Astrocyte of the spinal cord (primary cell): Measurements from ENCODE around the gene ADCY10.
"Not testable (repeated sequence)": the region's sequence is repeated elsewhere in the genome, so short reads cannot be mapped to it uniquely, and the experiment has no call there.

Experiments used
- DNase-seq: peaks from one replicate; pipeline ENCODE4 v3.0.0; 2011; ENCODE audit warnings: low read depth, low spot score
- H3K4me3 ChIP-seq: 2 replicates; pipeline ENCODE4 v1.5.1; 2011; ENCODE audit warnings: low read depth, mild to moderate bottlenecking, low read length, moderate library complexity
- in situ Hi-C: cut with HindIII; loops from 2 replicates; pipeline ENCODE4 v1.10.0; 2017; ENCODE audit warnings: low sequenced_read_pairs
- TF ChIP-seq, protein P1 (sequence below): IDR thresholded peaks from 2 replicates; pipeline ENCODE4 v1.5.1; 2012; ENCODE audit warnings: low read depth, mild to moderate bottlenecking, low read length, inconsistent platforms

Gene ADCY10

DNA sequence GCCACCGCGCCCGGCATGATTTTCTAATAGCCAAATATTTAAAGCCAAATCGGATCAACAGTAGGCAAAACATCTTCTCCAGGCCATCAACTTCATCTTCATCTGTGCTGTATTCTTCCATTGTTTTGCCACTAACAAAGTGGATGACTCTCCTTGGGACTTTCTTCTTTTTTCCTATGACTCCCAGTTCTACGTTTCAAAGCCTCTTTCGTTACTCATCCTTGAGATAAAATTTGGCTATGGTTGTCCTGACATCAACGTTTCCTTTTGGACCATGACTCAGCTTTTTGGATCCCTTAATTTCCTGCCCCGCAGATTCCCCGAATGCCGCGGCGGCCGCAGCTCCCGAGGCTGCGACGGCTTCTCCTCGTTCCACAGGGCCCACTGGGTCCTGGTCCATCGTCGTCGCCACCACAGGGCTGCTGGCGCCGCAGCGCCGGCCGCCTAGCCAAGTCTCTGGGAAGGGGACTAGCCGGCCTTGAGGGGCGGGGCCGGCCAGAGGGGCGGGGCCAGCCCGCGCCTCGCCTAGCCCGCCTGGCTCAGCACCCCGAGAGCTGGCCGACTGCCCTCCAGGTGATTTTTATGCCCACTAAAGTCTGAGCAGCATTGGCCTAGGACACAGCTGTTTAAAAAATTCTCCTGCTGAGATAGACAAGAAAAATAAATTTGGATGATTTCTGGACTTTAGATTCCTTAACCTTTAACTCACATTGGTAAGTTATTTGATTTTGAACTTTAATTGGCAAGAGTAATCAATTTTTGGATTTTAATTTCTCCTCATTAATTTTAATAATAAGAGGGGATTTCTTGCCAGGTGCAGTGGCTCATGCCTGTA lies 93.9 kb downstream of the ADCY10 start:
- peak overlapping the region; percentile 12 for H3K4me3 ChIP-seq
- peak; percentile 94 for DNase-seq
- TF ChIP-seq, protein P1, sequence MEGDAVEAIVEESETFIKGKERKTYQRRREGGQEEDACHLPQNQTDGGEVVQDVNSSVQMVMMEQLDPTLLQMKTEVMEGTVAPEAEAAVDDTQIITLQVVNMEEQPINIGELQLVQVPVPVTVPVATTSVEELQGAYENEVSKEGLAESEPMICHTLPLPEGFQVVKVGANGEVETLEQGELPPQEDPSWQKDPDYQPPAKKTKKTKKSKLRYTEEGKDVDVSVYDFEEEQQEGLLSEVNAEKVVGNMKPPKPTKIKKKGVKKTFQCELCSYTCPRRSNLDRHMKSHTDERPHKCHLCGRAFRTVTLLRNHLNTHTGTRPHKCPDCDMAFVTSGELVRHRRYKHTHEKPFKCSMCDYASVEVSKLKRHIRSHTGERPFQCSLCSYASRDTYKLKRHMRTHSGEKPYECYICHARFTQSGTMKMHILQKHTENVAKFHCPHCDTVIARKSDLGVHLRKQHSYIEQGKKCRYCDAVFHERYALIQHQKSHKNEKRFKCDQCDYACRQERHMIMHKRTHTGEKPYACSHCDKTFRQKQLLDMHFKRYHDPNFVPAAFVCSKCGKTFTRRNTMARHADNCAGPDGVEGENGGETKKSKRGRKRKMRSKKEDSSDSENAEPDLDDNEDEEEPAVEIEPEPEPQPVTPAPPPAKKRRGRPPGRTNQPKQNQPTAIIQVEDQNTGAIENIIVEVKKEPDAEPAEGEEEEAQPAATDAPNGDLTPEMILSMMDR, result no peak
- in situ Hi-C loops, result no loop called here

DNA sequence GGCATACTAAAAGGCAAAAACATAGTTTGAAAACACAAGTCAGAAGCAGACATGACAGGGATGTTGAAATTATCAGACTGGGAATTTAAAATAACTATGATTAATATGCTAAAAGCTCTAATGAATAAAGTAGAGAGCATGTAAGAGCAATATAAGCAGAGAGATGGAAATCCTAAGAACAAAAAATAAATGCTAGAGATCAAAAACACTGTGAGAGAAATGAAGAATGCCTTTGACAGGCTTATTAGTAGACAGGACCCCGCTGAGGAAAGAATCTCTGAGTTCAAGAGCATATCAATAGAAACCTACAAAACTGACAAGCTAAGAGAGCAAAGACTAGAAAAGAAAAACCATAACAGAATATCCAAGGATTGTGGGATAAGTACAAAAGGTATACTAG lies 98.3 kb downstream of the ADCY10 start:
- TF ChIP-seq, protein P1, result no peak
- no peak overlapping the region for H3K4me3 ChIP-seq
- in situ Hi-C loops, result no loop called here
- DNase-seq, result no peak

DNA sequence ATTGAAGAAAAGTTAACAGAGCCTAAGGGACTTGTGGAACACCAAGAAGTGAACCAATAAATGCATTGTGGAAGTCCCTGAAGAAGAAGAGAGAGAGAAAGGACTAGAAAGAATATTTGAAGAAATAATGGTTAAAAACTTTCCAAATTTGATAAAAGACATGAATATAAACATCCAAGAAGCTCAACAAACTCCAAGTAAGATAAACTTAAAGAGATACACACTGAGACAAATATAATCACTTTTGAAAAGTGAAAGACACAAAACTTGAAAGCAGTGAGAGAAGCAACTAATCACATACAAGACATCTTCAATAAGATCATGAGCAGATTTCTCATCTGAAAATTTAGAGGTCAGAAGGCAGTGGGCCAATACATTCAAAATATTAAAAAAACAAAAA lies 101.0 kb downstream of the ADCY10 start:
- TF ChIP-seq, protein P1, result no peak
- no peak overlapping the region for H3K4me3 ChIP-seq
- DNase-seq, result no peak
- in situ Hi-C loops, result no loop called here

DNA sequence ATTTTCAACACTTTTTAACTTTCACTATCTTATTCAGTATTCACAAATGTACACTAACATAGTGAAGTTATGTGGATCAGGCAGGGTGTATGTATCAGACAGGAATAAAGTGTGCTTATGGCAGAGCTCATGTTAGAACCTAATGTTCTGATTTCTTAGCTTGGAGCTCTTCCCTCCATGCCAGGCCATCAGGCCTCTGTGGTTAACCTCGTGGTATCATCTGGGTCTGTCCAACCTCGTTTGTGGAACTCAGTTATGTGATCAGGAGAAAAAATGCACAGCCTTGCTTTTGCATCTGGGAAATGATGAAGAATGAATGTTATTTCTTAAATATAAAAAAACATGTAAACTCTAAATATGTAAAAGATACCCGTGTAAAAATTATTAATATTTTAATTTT lies 105.2 kb downstream of the ADCY10 start:
- in situ Hi-C loops, result no loop called here
- no peak for DNase-seq
- TF ChIP-seq, protein P1, result no peak
- H3K4me3 ChIP-seq, result no peak overlapping the region

DNA sequence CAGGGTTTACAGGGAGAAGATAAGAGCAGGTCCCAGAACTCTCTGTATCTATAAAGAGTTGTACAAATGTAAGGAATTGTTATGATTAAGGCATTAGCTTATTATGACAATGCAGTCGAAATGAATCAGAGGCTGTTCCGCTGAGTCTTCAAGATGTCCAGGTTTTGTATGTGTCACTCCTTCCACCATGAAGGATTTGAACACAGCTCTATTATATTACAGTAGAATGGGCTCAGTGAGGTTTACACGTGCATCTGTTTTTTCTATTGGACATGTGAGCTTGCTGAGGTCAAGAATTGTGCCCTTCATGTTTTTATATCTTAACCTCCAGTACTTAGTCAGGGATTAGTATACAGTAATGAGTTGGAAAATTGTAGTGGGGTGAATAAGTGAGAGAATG lies 105.8 kb downstream of the ADCY10 start:
- in situ Hi-C loops, result no loop called here
- DNase-seq, result no peak
- TF ChIP-seq, protein P1, result no peak
- no peak overlapping the region for H3K4me3 ChIP-seq

DNA sequence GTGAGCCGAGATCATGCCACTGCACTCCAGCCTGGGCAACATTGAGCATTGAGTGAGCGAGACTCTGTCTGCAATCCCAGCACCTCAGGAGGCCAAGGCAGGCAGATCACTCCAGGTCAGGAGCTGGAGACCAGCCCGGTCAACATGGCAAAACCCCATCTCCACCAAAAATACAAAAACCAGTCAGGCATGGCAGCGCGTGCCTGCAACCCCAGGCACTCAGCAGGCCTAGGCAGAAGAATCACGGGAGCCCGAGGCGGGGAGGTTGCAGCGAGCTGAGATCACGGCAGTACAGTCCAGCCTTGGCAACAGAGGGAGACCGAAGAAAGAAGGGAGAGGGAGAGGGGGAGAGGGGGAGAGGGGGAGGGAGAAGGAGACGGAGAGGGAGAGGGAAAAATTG lies 107.3 kb downstream of the ADCY10 start:
- in situ Hi-C loops, DNase-seq, H3K4me3 ChIP-seq: not testable (repeated sequence)

DNA sequence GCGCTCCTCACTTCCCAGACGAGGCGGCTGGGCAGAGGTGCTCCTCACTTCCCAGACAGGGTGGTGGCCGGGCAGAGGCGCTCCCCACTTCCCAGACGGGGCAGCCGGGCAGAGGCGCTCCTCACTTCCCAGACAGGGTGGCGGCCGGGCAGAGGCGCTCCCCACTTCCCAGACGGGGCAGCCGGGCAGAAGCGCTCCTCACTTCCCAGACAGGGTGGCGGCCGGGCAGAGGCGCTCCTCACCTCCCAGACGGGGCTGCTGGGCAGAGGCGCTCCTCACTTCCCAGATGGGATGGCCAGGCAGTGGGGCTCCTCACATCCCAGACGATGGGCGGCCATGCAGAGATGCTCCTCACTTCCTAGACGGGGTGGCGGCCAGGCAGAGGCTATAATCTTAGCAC lies 107.7 kb downstream of the ADCY10 start:
- DNase-seq, H3K4me3 ChIP-seq, in situ Hi-C loops: not testable (repeated sequence)

DNA sequence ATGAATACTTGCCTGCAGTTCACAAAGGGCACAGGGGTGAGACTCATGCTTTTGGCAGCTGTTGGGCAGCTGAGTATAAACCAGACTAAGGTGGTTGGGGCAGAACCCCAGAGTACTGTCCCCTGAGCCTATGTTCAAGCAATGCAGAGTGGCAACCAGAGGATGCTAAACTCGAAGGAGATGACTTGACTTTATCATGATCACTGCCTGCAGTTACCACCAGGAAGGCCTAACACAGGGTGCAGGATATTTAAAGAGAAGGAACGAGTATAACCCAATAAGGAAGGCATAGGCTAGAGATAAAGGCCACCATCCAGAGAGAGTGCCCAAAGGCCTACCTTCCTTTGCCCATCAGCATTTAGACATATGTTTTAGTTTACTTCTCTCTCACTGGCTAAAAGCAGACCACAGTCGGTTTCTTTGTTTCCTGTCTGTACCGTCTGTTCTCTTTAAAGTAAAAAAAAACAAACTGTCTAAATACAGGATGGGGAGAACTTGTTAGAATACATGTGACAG lies 108.8 kb downstream of the ADCY10 start:
- no peak overlapping the region for H3K4me3 ChIP-seq
- TF ChIP-seq, protein P1, result no peak
- in situ Hi-C loops, result no loop called here
- no peak for DNase-seq
